CD4-positive, alpha-beta T cell (primary cell): ENCODE results near the gene CHKA. TPM values are rescaled to one million over a fixed set of nuclear protein-coding genes. Genes with fewer than 3 reads are reported as not detected.

Source experiments
- ATAC-seq: fragments of 200-7000 bp; cut with Tn5 transposase; one replicate; pipeline ENCODE4 v1.10.0; 2022; ENCODE audit warnings: mild to moderate bottlenecking; ENCODE audit not compliant: poor library complexity
- CTCF ChIA-PET: fragments of 350-600 bp; sonication (Branson Sonifier 250); formaldehyde crosslinking; loops from one replicate; lab custom pipeline; 2021; ENCODE audit warnings: antibody characterized with exemption, inconsistent platforms; lab: Charles Lee
- POLR2A ChIA-PET: fragments of 350-600 bp; sonication (Branson Sonifier 250); formaldehyde crosslinking; loops from one replicate; lab custom pipeline; 2021; ENCODE audit warnings: antibody characterized with exemption, inconsistent platforms; lab: Charles Lee
- DNase-seq, 14 experiments: peaks; one replicate each; pipeline ENCODE4 v3.0.0-alpha.2; 2013 to 2020; ENCODE audit warnings: mixed read lengths in 2 of 14
- H3K27ac ChIP-seq, 2 donors: one replicate each; pipeline versions ENCODE4 v1.5.1 to v1.7.0; 2013; ENCODE audit warnings: low read length in 2 of 2, low read depth in 1 of 2, mild to moderate bottlenecking in 1 of 2
- H3K27me3 ChIP-seq, 2 experiments: 1 replicate in 1 of 2; 2 replicates in 1 of 2; pipeline versions ENCODE4 v1.6.1 to v1.7.0; 2013; ENCODE audit warnings: low read length in 2 of 2, control low read depth in 1 of 2, mild to moderate bottlenecking in 1 of 2, moderate library complexity in 1 of 2; ENCODE audit not compliant: insufficient read depth in 2 of 2, control insufficient read depth in 1 of 2
- H3K36me3 ChIP-seq: one replicate; pipeline ENCODE4 v1.6.1; 2013; ENCODE audit warnings: low read length, control low read depth; ENCODE audit not compliant: insufficient read depth
- H3K4me1 ChIP-seq: one replicate; pipeline ENCODE4 v1.6.1; 2013; ENCODE audit warnings: low read length, control low read depth; ENCODE audit not compliant: insufficient read depth
- H3K4me3 ChIP-seq: one replicate; pipeline ENCODE4 v1.5.1; 2013; ENCODE audit warnings: mild to moderate bottlenecking, low read length, moderate library complexity
- H3K9me3 ChIP-seq, 2 experiments: 1 replicate in 1 of 2; 2 replicates in 1 of 2; pipeline versions ENCODE4 v1.6.1 to v1.7.0; 2013; ENCODE audit warnings: low read length in 2 of 2, mild to moderate bottlenecking in 2 of 2, control low read depth in 1 of 2, moderate library complexity in 1 of 2; ENCODE audit not compliant: control insufficient read depth in 1 of 2, insufficient read depth in 1 of 2
- H3K27ac Mint-ChIP-seq: one replicate; pipeline ENCODE4 v1.8.0; 2020; ENCODE audit warnings: mixed read lengths
- H3K27me3 Mint-ChIP-seq: one replicate; pipeline ENCODE4 v1.8.0; 2021; ENCODE audit warnings: mixed read lengths
- H3K36me3 Mint-ChIP-seq: one replicate; pipeline ENCODE4 v1.8.0; 2021; ENCODE audit warnings: low read depth, mixed read lengths
- H3K4me1 Mint-ChIP-seq: one replicate; pipeline ENCODE4 v1.8.0; 2021; ENCODE audit warnings: low read depth, mixed read lengths
- H3K4me3 Mint-ChIP-seq: one replicate; pipeline ENCODE4 v1.8.0; 2020; ENCODE audit warnings: mild to moderate bottlenecking, mixed read lengths
- H3K9me3 Mint-ChIP-seq: one replicate; pipeline ENCODE4 v1.8.0; 2020; ENCODE audit warnings: mixed read lengths
- intact Hi-C, 2 experiments: fragments of 100-400 bp; cut with DNase I in 1 of 2; cut with micrococcal nuclease in 1 of 2; formaldehyde crosslinking; loops; one replicate each; pipeline versions ENCODE4 v1.15.1 to v1.9.0; 2023 to 2025; cut with DNase I, micrococcal nuclease
- total RNA-seq, 174 experiments: library from RNA in 2 of 174; stranded (reverse) in 2 of 174; gene quantifications; one replicate each; pipeline ENCODE4 v1.2.3 and lab custom pipeline; 2021 to 2026
- TF ChIP-seq, protein P1 (sequence below): fragments of 200-600 bp; IDR thresholded peaks from one replicate; pipeline ENCODE4 v1.8.0; 2022; ENCODE audit warnings: antibody characterized with exemption, mild to moderate bottlenecking

Gene CHKA
- total RNA-seq, 2 experiments from 2014 or later = 30.1 to 31.4 TPM

DNA sequence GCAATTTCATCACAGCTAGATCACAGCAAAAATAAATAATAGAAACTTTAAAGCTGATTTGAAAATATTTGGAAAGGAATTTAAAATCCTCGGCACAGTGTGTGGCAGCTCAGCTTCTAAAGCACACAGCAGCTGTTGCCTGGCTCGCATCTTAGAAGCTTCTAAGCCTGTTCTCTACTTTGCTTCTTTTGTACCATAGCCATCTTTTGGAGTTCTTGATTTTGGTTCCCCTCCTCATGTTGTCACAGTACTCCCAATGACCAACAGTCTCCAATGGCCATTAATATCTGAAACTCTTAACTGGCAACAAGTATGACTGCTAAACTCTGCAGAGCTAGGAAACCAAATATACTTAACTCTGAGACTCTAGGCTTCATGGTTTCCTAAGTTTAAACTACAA is 28.8 kb downstream of the CHKA start:
- Histone ChIP-seq H3K9me3 (no peaks in the 10 kb centered on the region), H3K4me1 (no peaks in the 10 kb centered on the region), H3K27me3 (no peaks in the 10 kb centered on the region), H3K4me3 (no peak overlapping the region), H3K27ac (no peak overlapping the region), H3K36me3 (no peaks in the 10 kb centered on the region)
- Mint-ChIP-seq H3K27me3 (no peaks in the 10 kb centered on the region), H3K9me3 (no peaks in the 10 kb centered on the region), H3K27ac (no peak overlapping the region), H3K4me3 (no peak overlapping the region), H3K36me3 (no peaks in the 10 kb centered on the region), H3K4me1 (peaks cover 6% of the 10 kb centered on the region)
- CTCF ChIA-PET = no interaction called here
- TF ChIP-seq, protein P1, sequence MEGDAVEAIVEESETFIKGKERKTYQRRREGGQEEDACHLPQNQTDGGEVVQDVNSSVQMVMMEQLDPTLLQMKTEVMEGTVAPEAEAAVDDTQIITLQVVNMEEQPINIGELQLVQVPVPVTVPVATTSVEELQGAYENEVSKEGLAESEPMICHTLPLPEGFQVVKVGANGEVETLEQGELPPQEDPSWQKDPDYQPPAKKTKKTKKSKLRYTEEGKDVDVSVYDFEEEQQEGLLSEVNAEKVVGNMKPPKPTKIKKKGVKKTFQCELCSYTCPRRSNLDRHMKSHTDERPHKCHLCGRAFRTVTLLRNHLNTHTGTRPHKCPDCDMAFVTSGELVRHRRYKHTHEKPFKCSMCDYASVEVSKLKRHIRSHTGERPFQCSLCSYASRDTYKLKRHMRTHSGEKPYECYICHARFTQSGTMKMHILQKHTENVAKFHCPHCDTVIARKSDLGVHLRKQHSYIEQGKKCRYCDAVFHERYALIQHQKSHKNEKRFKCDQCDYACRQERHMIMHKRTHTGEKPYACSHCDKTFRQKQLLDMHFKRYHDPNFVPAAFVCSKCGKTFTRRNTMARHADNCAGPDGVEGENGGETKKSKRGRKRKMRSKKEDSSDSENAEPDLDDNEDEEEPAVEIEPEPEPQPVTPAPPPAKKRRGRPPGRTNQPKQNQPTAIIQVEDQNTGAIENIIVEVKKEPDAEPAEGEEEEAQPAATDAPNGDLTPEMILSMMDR = no peak
- ATAC-seq (no peak), DNase-seq (no peak)
- POLR2A ChIA-PET = no interaction called here
- intact Hi-C loops = no loop called here

DNA sequence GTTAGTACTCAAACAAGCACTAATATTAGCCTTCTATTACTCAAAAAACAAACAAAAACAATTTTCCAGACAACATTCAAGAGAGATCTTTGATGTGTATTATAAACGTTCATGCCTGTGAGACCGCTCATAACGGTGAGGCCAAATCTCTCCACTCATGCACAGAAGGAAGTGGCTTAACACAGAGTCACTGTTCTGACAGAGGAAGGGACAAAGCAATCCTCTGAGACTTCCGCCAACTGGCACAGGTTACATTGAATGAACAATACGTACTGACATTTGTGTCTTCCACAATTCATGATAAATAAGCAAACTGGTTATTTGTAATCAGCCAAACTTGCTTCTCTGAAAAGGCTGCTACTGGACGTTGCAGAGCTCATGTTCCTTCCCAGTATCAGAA is 30.5 kb downstream of the CHKA start:
- Mint-ChIP-seq H3K4me1 (peaks cover 6% of the 10 kb centered on the region), H3K27me3 (no peaks in the 10 kb centered on the region), H3K27ac (no peak overlapping the region), H3K4me3 (no peak overlapping the region), H3K36me3 (no peaks in the 10 kb centered on the region), H3K9me3 (no peaks in the 10 kb centered on the region)
- no peaks in the 10 kb centered on the region for H3K36me3 ChIP-seq
- TF ChIP-seq, protein P1 = no peak
- H3K4me1 ChIP-seq = no peaks in the 10 kb centered on the region
- no peak overlapping the region for H3K4me3 ChIP-seq
- H3K9me3 ChIP-seq = no peaks in the 10 kb centered on the region
- ChIA-PET POLR2A (no interaction called here), CTCF (interaction anchor here (0.8 kb wide), 1 partner anchor 9 kb away, joined by 3 read pairs; no protein-coding TSS in a partner anchor)
- H3K27me3 ChIP-seq = no peaks in the 10 kb centered on the region
- ATAC-seq (no peak), DNase-seq (peak in 1 of 14 experiments; percentile 11)
- H3K27ac ChIP-seq = no peak overlapping the region
- intact Hi-C loops = no loop called here

DNA sequence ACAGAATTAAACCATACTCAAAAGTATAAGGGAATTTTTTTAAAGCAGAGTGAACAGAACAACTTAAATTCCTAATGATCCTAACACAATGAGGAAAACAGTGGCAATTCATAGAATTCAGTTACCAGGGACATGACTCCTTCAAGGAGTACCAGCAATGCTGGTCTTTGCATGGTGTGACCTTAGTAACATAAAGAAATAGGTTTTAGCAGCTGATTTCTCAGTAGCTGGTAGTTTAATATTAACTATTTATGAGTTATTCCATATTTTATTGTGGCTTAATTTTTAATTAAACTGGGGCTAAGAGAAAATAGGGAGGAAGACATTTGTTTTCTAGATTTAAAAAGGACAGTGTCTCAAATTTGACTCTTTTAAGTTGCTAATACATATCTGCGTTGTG is 30.9 kb downstream of the CHKA start:
- TF ChIP-seq, protein P1 = no peak
- intact Hi-C loops = no loop called here
- POLR2A ChIA-PET = no interaction called here
- Histone ChIP-seq H3K27me3 (no peaks in the 10 kb centered on the region), H3K4me3 (no peak overlapping the region), H3K36me3 (no peaks in the 10 kb centered on the region), H3K4me1 (no peaks in the 10 kb centered on the region), H3K27ac (no peak overlapping the region), H3K9me3 (no peaks in the 10 kb centered on the region)
- Mint-ChIP-seq H3K4me1 (peaks cover 6% of the 10 kb centered on the region), H3K9me3 (no peaks in the 10 kb centered on the region), H3K27ac (no peak overlapping the region), H3K27me3 (no peaks in the 10 kb centered on the region), H3K36me3 (no peaks in the 10 kb centered on the region), H3K4me3 (no peak overlapping the region)
- CTCF ChIA-PET = interaction anchor here (0.8 kb wide), 1 partner anchor 9 kb away, joined by 3 read pairs; no protein-coding TSS in a partner anchor
- DNase-seq (no peak), ATAC-seq (no peak)
